RWPE1 (cell line): ENCODE measurements around the gene RENBP.

ENCODE experiments used
- CTCF ChIA-PET: fragments of 350-600 bp; sonication (Branson Sonifier 250); formaldehyde crosslinking; extraction: SDS; loops from one replicate; lab custom pipeline; 2021; lab: Yijun Ruan, JAX
- POLR2A ChIA-PET: fragments of 400-600 bp; formaldehyde crosslinking; extraction: SDS; loops from one replicate; lab custom pipeline; 2020; ENCODE audit warnings: antibody characterized with exemption; ENCODE audit not compliant: low non-redundant PET; lab: Yijun Ruan, JAX
- DNase-seq: peaks from one replicate; pipeline ENCODE4 v3.0.0; 2012; ENCODE audit warnings: low spot score
- H3K27ac ChIP-seq: fragments of 450-650 bp; 2 replicates; pipeline ENCODE4 v1.5.1; 2017
- TF ChIP-seq, protein P1 (sequence below): fragments of 450-650 bp; conservative IDR thresholded peaks from 2 replicates; pipeline ENCODE4 v1.5.1; 2017; ENCODE audit warnings: low read depth, mild to moderate bottlenecking

The RENBP gene

DNA sequence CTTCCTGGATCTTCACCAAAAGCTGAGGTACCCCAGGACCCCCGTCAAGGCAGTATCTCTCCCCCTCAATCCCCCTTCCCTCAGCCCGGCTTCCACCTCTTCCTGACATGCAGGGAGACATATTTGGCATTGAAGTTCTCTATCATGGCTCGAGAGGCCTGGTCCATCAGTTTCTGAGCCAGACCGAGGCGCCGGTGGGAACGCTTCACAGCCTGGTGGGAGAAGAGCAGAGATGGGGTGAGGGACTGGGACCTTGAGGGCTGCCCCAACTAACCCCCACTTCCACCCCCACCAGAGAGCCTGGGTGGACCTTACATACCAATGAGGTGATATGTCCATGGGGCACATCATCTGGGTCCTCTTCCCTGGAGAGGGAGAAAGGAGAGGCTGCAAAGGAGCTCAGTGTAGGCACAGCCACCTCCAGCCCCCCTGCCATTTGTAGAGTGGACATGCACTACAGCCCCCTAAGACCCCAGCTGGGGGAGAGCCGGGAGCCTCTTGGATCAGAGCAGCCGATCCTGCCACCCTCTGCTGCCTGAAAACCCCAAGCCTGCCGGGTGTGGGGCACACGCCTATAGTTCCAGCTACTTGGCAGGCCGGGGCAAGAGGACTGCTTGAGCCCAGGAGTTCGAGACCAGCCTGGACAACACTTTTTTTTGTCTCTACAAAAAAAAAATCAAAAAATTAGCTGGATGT lies 12.1 kb downstream of the RENBP start:
- POLR2A ChIA-PET: no interaction called here
- H3K27ac ChIP-seq: peak overlapping the region; percentile 96; the same call in 1 of the 2 replicates
- TF ChIP-seq, protein P1, sequence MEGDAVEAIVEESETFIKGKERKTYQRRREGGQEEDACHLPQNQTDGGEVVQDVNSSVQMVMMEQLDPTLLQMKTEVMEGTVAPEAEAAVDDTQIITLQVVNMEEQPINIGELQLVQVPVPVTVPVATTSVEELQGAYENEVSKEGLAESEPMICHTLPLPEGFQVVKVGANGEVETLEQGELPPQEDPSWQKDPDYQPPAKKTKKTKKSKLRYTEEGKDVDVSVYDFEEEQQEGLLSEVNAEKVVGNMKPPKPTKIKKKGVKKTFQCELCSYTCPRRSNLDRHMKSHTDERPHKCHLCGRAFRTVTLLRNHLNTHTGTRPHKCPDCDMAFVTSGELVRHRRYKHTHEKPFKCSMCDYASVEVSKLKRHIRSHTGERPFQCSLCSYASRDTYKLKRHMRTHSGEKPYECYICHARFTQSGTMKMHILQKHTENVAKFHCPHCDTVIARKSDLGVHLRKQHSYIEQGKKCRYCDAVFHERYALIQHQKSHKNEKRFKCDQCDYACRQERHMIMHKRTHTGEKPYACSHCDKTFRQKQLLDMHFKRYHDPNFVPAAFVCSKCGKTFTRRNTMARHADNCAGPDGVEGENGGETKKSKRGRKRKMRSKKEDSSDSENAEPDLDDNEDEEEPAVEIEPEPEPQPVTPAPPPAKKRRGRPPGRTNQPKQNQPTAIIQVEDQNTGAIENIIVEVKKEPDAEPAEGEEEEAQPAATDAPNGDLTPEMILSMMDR: no peak
- CTCF ChIA-PET: no interaction called here
- DNase-seq: no peak

DNA sequence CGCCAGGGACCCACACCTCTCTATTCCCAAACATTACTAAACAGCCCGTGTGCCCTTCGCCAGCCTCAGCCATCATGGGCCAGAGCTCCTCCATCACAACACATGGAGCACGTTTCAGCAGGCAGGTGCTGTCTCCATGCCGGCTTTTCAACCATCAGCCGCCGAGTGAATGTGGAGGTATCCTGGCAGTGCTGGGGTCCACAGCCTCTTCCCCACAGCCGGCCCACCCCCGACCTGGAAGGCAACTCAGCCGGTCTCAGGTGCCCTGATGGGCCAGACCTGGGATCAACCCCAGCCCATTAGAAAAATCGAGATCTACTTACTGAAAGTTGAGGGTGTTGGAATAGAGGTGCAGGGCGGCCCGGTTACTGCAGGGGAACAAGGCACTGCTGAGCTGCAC lies 12.7 kb downstream of the RENBP start:
- H3K27ac ChIP-seq: peak overlapping the region; percentile 96
- ChIA-PET POLR2A (no interaction called here), CTCF (no interaction called here)
- DNase-seq: no peak
- TF ChIP-seq, protein P1: no peak

DNA sequence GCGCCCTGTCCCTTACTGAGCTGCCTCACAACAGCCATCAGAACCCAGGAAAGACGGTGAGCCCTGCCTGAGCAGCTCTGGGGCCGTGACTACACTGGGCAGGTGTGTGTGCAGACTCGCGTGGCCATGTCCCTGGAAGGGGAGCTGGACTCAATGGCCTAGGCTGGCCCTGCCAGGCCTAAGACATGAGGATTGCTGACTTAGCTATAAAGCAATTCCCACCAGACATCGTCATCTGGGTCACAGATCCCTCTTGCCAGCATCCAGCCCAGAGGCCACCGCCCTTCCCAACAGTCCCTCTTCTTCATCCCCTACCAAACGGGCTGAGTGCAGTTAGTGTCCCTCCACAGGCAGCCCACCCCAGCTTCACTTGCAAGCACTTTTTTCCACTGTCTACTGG lies 13.3 kb downstream of the RENBP start:
- peak overlapping the region; percentile 96 for H3K27ac ChIP-seq
- ChIA-PET CTCF (no interaction called here), POLR2A (no interaction called here)
- DNase-seq: no peak
- TF ChIP-seq, protein P1: no peak

DNA sequence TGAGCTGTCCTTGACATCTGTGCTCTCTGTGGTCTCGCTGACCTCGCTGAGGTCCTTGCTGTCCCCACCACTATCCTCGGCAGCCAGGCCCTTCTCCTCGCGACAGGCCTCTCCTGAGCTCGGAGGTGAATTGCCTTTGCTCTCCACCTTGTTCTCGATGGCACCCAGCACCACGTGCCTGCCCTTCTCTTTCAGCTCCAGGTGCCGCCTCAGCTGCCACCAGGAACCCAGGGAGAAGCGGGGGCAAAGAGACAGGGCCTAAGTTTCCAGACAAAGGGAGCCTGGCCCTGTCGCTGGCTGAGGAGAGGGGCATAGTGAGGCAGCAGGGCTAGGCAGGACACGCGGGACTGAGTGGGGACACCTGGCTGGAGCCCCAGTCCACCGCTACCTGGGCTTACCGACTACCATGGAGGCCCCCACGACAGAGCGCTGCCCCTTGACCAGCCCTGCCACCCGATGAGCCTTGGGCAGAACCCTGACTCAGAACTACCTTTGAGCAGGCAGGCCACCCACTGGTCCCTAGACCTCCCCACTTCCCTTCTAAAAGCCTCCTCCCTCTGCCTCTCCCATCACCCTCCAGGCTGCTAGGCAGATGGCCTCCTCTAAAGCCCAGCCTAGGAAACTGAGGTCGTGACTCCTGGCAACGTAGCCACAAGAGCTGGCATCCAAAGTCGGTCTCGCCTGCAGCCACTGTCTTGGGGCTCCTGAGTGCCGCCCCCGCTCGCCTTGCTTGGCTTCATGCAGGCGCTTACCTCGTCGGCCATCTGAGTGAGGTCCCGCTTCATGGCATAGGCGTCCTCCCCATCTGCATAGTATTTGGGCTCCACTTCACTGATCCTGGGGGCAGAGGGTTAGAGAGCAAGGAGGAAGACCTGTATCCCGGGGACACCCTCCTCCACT lies 14.2 kb downstream of the RENBP start:
- CTCF ChIA-PET: no interaction called here
- H3K27ac ChIP-seq: peak overlapping the region; percentile 96
- TF ChIP-seq, protein P1: no peak
- POLR2A ChIA-PET: no interaction called here
- no peak for DNase-seq

DNA sequence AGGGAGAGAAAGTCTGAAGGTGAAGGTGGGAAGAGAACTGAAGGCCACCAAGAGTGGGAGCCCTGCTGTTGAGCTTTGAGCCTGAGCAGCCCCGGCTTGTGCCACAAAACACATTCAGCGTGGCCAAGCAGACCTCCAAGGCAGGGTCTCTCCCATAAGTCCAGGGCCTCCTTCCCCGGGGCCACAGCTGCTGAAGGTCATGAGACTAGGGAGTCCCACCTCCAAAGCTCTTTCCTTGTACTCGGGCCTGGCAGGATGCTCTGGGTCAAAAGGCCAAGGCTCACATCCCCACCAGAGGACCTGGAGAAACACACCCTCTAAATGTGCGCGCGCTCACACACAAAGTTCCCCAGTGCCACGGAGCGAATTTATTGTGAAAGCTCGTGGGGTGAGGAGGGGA lies 14.9 kb downstream of the RENBP start:
- DNase-seq: no peak
- H3K27ac ChIP-seq: peak overlapping the region; percentile 96
- ChIA-PET POLR2A (no interaction called here), CTCF (no interaction called here)
- TF ChIP-seq, protein P1: no peak

DNA sequence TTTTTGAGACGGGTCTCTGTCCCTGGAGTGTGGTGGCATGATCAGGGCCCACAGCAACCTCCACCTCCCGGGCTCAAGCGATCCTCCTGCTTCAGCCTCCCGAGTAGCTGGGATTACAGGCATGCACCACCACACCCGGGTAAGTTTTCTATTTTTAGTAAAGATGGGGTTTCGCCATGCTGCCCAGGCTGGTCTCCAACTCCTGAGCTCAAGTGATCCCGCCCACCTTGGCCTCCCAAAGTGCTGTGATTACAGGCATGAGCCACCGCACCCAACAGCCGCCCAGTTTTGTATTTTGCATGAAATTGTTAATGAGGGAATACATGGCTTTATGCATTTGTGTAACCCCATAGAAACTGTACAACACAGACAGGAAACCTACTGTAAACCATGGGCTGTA lies 15.6 kb downstream of the RENBP start:
- CTCF ChIA-PET: no interaction called here
- peak overlapping the region; percentile 96 for H3K27ac ChIP-seq
- TF ChIP-seq, protein P1: no peak
- no peak for DNase-seq
- POLR2A ChIA-PET: interaction anchor here (0.5 to 1.4 kb wide), 4 partner anchors 18 to 134 kb away, joined by 3 to 4 read pairs (median 4); partner anchors contain the start of genes IDH3G and SSR4
